Fibroblast of lung (primary cell): ENCODE results near the gene MFSD11. TPM values are rescaled to one million over a fixed set of nuclear protein-coding genes. Genes with fewer than 3 reads are reported as not detected.
A peak's percentile ranks its signal among the peaks of the same experiment; 100 is the strongest.

Experiments
- DNase-seq, 2 donors: peaks; one replicate each; pipeline versions ENCODE4 v3.0.0 to v3.0.0-alpha.2; 2010; ENCODE audit warnings: low read depth in 2 of 2
- H2AFZ ChIP-seq: 2 replicates; pipeline ENCODE4 v1.5.1; 2012; ENCODE audit warnings: low read length, control low read depth, inconsistent platforms
- H3K27ac ChIP-seq: 2 replicates; pipeline ENCODE4 v1.5.1; 2011; ENCODE audit warnings: low read length, control low read depth; ENCODE audit not compliant: insufficient read depth
- H3K27me3 ChIP-seq: 2 replicates; pipeline ENCODE4 v1.5.1; 2011; ENCODE audit warnings: mild to moderate bottlenecking, low read length; ENCODE audit not compliant: control insufficient read depth, insufficient read depth
- H3K36me3 ChIP-seq: 2 replicates; pipeline ENCODE4 v1.5.1; 2011; ENCODE audit warnings: low read length; ENCODE audit not compliant: control insufficient read depth, insufficient read depth
- H3K4me1 ChIP-seq: 2 replicates; pipeline ENCODE4 v1.5.1; 2011; ENCODE audit warnings: low read length; ENCODE audit not compliant: control insufficient read depth, insufficient read depth; ENCODE audit errors: extremely low read depth
- H3K4me2 ChIP-seq: 2 replicates; pipeline ENCODE4 v1.5.1; 2011; ENCODE audit warnings: low read length, control low read depth; ENCODE audit not compliant: insufficient read depth; ENCODE audit errors: extremely low read depth
- H3K4me3 ChIP-seq, 4 experiments: fragments of 200-600 bp in 1 of 4; sonication (generic) in 1 of 4; replicated peaks in 1 of 4; 2 replicates each; pipeline ENCODE4 v1.5.1; 2011 to 2016; ENCODE audit warnings: low read length in 4 of 4, low read depth in 3 of 4, mild to moderate bottlenecking in 3 of 4, control low read depth in 2 of 4, inconsistent platforms in 1 of 4, mixed read lengths in 1 of 4; ENCODE audit not compliant: insufficient read depth in 1 of 4; ENCODE audit errors: control extremely low read depth in 1 of 4
- H3K79me2 ChIP-seq: 2 replicates; pipeline ENCODE4 v1.5.1; 2012; ENCODE audit warnings: mild to moderate bottlenecking, low read length, inconsistent platforms; ENCODE audit not compliant: control insufficient read depth, insufficient read depth
- H3K9ac ChIP-seq: 2 replicates; pipeline ENCODE4 v1.5.1; 2011; ENCODE audit warnings: mild to moderate bottlenecking, low read length, control low read depth; ENCODE audit not compliant: insufficient read depth
- H3K9me3 ChIP-seq: 2 replicates; pipeline ENCODE4 v1.5.1; 2012; ENCODE audit warnings: low read depth, low read length; ENCODE audit not compliant: control insufficient read depth, insufficient read depth
- H4K20me1 ChIP-seq: 2 replicates; pipeline ENCODE4 v1.5.1; 2011; ENCODE audit warnings: low read length; ENCODE audit not compliant: control insufficient read depth, insufficient read depth; ENCODE audit errors: extremely low read depth
- CTCF ChIP-seq, 2 donors: IDR thresholded peaks in 1 of 2; conservative IDR thresholded peaks in 1 of 2; 1 replicate in 1 of 2; 2 replicates in 1 of 2; pipeline ENCODE4 v1.5.1; 2011 to 2012; ENCODE audit warnings: low read length in 2 of 2, control low read depth in 1 of 2, inconsistent platforms in 1 of 2, low read depth in 1 of 2, mild to moderate bottlenecking in 1 of 2
- EZH2 ChIP-seq: IDR thresholded peaks from 2 replicates; pipeline ENCODE4 v1.5.1; 2012; ENCODE audit warnings: low read length, control low read depth, mild to moderate bottlenecking; ENCODE audit errors: missing control alignments
- polyA plus RNA-seq, 2 donors: library from polyadenylated mRNA; depleted of rRNA in 1 of 2; stranded (reverse) in 1 of 2; unstranded in 1 of 2; fragments of >200 nt; gene quantifications; 2 replicates each; pipeline ENCODE4 v1.2.1, GENCODE V29; 2011 to 2012; ENCODE audit warnings: missing spikeins in 1 of 2
- total RNA-seq: library from RNA; depleted of rRNA; stranded (reverse); fragments of >200 nt; gene quantifications from 2 replicates; pipeline ENCODE4 v1.2.1, GENCODE V29; 2014

MFSD11 gene
- total and polyA plus RNA-seq, 2 donors (not counting 1 experiment from before 2014, with no cell fraction given) = 22.4 to 31.4 TPM

- Histone ChIP-seq H3K9me3 (no peaks in the 10 kb centered on the region), H3K79me2 (no peaks in the 10 kb centered on the region), H3K4me3 (peak overlapping the region in 2 of 4 experiments; percentile 24 to 33), H3K27ac (peak overlapping the region; percentile 6), H3K36me3 (no peaks in the 10 kb centered on the region), H4K20me1 (no peaks in the 10 kb centered on the region), H3K9ac (no peak overlapping the region), H3K4me2 (peak overlapping the region; percentile 79), H3K27me3 (no peaks in the 10 kb centered on the region), H2AFZ (no peak overlapping the region), H3K4me1 (peaks cover 4% of the 10 kb centered on the region)
- TF ChIP-seq EZH2 (no peak), CTCF (conservative IDR thresholded peaks at IDR 0.05 in 1 of 2, IDR thresholded peaks at IDR 0.05 in 1 of 2; ENCODE audit: low read depth in 1 of 2, low read length in 2 of 2) (no peak)
- DNase-seq = peak; percentile 29 to 80
These were observed 53.4 kb downstream of the MFSD11 start for GRCh38 chr17:76791053-76791980.

- TF ChIP-seq CTCF (conservative IDR thresholded peaks at IDR 0.05 in 1 of 2, IDR thresholded peaks at IDR 0.05 in 1 of 2; ENCODE audit: low read depth in 1 of 2, low read length in 2 of 2) (no peak), EZH2 (no peak)
- no peak for DNase-seq
These were observed 54.4 kb downstream of the MFSD11 start for GRCh38 chr17:76792348-76792747.

GRCh38 chr17:76793775-76794174 is 55.9 kb downstream of the MFSD11 start:
- H3K36me3 ChIP-seq = no peaks in the 10 kb centered on the region
- H3K27ac ChIP-seq = no peak overlapping the region
- no peaks in the 10 kb centered on the region for H3K9me3 ChIP-seq
- H3K27me3 ChIP-seq = no peaks in the 10 kb centered on the region
- H3K4me1 ChIP-seq = no peaks in the 10 kb centered on the region
- H3K79me2 ChIP-seq = no peaks in the 10 kb centered on the region
- peak in 1 of 2 donors; percentile 12 for DNase-seq
- no peaks in the 10 kb centered on the region for H4K20me1 ChIP-seq
- no peak overlapping the region for H2AFZ ChIP-seq
- H3K4me3 ChIP-seq = no peak overlapping the region
- no peak overlapping the region for H3K4me2 ChIP-seq
- TF ChIP-seq EZH2 = no peak
- peak; percentile 34 to 39 for TF ChIP-seq CTCF (conservative IDR thresholded peaks at IDR 0.05 in 1 of 2, IDR thresholded peaks at IDR 0.05 in 1 of 2; ENCODE audit: low read depth in 1 of 2, low read length in 2 of 2)
- H3K9ac ChIP-seq = no peak overlapping the region

More at GRCh38 chr17:76792348-76792747, 54.4 kb downstream of the MFSD11 start:
- Histone ChIP-seq H3K4me2 (no peak overlapping the region), H3K79me2 (no peaks in the 10 kb centered on the region), H3K4me1 (peaks cover 4% of the 10 kb centered on the region), H3K4me3 (no peak overlapping the region), H4K20me1 (no peaks in the 10 kb centered on the region), H3K9ac (no peak overlapping the region), H2AFZ (no peak overlapping the region), H3K27ac (no peak overlapping the region), H3K9me3 (no peaks in the 10 kb centered on the region), H3K36me3 (no peaks in the 10 kb centered on the region), H3K27me3 (no peaks in the 10 kb centered on the region)
